ENCODE data around the gene GSN. TPM values are rescaled to one million over a fixed set of nuclear protein-coding genes. Genes with fewer than 3 reads are reported as not detected.
A peak's percentile ranks its signal among the peaks of the same experiment; 100 is the strongest.

The GSN gene
- total RNA-seq, 1 donor = 254 TPM

DNA sequence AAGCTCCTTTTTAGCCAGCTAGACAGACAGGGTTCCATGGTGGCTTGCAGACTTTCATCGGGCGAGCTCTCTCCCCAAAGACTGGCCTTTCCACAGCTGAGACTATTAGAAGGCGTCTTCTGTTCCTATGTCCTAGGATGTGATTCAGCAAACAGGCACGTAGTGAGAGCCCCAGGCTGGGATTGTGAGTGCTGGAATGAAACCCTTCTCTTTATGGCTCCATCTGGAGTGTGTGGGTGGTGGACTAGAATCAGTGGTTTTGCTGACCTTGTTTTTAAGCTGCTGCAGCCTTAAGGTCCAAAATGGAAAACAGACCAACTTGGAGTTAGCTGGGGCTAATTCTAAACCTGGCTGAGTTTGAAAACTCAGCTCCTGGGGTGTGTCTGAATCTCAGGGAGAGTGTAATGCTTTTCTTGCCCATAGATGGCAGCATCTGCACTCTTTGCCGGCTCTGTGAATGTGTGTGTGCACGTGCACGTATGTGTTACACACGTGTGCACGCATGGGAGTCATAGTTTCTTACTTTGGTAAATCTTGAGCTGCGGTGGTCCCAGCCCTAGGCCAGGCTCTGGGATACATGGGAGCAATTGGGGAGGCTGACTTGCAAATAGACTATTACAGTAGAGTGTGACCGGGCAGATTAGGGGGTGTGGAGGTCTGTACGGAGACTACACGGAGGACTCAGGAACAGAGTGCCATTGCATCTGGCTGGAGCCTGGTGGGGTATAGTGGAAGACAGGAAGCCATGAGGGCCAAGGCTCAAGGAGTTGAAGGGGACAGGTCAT, 10.7 kb downstream of the GSN start:
- H3K4me3 ChIP-seq (ENCODE audit: low read depth, low read length) = no peak overlapping the region
- TF ChIP-seq, protein P1, sequence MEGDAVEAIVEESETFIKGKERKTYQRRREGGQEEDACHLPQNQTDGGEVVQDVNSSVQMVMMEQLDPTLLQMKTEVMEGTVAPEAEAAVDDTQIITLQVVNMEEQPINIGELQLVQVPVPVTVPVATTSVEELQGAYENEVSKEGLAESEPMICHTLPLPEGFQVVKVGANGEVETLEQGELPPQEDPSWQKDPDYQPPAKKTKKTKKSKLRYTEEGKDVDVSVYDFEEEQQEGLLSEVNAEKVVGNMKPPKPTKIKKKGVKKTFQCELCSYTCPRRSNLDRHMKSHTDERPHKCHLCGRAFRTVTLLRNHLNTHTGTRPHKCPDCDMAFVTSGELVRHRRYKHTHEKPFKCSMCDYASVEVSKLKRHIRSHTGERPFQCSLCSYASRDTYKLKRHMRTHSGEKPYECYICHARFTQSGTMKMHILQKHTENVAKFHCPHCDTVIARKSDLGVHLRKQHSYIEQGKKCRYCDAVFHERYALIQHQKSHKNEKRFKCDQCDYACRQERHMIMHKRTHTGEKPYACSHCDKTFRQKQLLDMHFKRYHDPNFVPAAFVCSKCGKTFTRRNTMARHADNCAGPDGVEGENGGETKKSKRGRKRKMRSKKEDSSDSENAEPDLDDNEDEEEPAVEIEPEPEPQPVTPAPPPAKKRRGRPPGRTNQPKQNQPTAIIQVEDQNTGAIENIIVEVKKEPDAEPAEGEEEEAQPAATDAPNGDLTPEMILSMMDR (IDR thresholded peaks at IDR 0.05; ENCODE audit: insufficient read depth, low read depth, low read length) = peak; percentile 78
- DNase-seq (ENCODE audit: low read depth) = peak; percentile 99

DNA sequence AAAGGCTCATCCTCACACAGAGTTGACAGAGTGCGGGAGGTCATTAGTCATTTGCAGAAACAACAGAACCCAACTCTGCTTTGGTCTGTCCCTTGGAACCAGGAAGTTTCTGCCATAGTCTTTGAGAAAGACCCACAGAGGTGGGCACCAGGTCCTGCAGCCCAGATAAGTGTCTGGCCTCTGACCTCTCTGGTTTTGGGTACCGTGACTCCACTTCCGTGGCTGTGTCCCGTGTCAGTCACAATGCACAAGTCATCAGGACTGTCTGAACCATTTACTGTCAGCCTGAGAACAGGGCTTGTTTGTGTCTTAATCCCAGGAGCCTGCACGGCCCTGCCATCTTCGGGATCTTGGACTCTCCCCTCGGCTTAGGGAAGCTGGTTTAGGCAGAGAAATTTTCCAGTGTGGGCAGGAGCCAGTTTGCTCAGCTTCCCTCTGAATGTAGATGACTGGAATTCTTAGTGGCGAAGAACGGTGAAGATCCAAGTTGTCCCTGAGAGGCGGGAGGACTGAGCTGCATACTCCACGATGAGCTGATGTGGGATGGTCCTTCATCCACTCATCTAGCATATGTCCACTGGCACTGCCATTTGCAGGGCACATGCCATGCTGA, 11.9 kb downstream of the GSN start:
- DNase-seq (ENCODE audit: low read depth) = no peak
- TF ChIP-seq, protein P1 (IDR thresholded peaks at IDR 0.05; ENCODE audit: insufficient read depth, low read depth, low read length) = no peak

DNA sequence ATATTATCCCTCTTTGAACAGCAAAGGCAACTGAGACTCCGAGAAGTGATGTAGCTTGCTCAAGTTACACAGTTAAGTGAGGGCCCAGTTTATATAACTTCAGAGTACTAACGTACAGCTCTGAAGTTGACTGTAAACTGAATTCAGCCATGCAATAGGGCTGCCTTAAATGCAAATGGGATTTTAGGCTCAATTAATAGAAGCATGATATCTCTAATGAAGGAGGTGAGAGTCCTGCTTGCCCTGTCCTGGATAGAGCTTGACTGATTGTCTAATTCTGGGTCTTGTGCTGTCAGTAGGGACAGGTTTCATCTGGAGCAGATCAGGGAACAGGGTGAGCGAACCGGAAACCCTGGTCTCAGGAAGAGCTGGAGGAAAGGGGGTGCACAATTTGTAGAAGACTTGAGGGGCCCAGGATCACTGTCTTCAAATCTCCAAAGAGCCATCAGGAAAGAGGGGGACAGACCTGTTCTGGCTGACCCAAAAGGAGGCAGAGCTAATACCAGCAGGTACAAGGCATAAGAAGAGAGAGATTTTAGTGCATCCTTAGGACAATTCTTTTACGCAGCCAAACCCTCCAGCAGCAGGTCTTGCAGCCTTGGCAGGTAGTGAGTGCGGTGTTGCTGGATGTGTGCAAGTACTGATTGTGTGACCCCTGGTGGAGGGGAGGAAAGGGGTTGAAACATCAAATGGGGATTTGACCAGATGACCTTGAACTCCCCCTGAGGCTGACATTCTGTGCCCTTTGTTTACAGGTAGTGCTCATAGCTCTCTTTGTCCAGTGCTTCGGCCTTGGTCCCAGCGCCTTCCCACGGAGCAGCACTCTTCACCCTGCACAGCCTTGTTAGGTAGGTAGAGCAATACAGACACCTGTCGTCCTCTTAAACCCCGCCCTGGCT, 13.0 kb downstream of the GSN start:
- TF ChIP-seq, protein P1 (IDR thresholded peaks at IDR 0.05; ENCODE audit: insufficient read depth, low read depth, low read length) = no peak
- no peak for DNase-seq (ENCODE audit: low read depth)
- H3K4me3 ChIP-seq (ENCODE audit: low read depth, low read length) = no peak overlapping the region

More for the DNA sequence above, 11.9 kb downstream of the GSN start:
- H3K4me3 ChIP-seq (ENCODE audit: low read depth, low read length) = no peak overlapping the region

DNA sequence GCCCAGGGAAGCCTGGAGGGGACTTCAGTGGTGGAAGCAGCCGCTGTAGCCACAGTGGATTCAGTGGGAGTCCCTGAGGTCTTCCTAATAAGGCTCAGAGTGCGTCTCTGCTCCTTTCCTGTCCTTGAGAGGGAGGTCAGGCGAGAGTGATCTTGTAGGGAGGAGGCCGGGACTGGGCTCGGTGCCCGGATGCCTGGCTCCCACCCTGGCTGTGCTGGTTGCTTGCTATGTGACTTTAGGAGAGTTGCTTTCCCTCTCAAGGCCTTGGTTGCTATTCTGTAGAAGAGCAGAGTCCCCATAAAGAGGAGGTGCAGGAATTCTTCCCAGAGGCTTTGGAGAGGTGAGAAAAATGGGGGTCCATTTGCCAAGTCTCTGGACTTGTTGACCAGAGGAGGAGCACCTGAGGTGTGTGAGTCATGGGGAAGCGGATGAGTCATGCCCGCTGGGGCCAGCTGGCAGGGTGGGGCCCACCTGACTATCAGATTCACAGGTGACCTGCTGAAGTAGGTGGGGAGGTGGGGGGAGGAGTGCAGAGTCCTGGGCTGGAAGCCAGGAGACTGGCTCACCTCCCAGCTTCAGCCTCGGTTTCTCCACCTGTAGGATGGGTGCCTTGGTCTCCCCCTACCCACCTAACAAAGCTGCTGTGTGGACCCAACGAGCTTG, 13.8 kb downstream of the GSN start:
- DNase-seq (ENCODE audit: low read depth) = peak; percentile 77
- TF ChIP-seq, protein P1 (IDR thresholded peaks at IDR 0.05; ENCODE audit: insufficient read depth, low read depth, low read length) = no peak
- no peak overlapping the region for H3K4me3 ChIP-seq (ENCODE audit: low read depth, low read length)

DNA sequence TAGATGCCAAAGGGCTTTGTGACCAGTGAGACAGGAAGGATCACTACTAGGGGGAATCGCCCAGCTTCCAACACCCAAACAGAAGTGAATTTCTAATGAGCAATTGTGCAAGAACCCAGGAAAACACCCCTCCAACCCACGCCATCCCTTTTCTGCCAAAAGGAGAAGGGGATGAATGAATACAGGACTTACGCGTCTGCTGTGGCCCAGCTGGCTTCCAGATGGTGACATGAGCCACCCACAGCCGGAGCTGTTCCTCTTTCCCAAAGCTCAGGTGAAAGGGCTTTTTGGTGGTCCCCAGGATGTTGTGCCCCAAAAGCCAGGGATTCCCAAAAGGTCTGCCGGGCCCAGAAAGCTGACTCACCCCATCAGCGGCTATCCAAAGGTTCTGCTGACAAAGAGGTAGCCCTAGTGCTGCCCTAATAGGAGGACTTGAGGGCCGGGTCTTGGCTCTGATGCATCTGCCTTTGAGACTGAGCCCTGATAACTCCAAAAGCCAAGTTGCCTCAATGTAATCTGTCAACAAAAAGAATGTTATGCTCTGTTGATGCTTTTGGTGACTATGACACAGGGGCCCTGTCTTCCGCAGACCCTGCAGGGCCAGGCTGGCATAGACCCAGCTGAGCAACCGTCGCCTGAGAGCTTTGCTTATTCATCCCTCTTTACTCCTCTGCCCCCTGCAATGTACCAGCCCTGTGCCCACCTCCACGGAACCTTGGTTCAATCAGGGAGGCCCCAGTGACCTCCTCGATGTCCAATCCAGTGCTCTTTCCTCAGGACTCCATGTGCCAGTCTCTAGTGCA, 14.5 kb downstream of the GSN start:
- no peak overlapping the region for H3K4me3 ChIP-seq (ENCODE audit: low read depth, low read length)
- DNase-seq (ENCODE audit: low read depth) = peak; percentile 89
- TF ChIP-seq, protein P1 (IDR thresholded peaks at IDR 0.05; ENCODE audit: insufficient read depth, low read depth, low read length) = no peak

DNA sequence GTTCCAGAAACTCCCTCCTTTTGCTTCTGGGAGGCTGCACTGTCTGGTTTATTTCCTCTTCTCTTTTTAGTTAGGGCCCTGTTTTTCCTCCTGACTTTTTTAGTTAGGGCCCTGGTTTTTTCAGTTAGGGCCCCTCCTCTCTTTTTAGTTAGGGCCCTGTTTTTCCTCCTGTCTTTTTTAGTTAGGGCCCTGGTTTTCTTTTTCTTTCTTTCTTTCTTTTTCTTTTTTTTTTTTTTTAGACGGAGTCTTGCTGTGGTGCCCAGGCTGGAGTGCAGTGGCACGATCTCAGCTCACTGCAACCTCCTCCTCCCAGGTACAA, 15.1 kb downstream of the GSN start:
- no peak for DNase-seq (ENCODE audit: low read depth)
- no peak overlapping the region for H3K4me3 ChIP-seq (ENCODE audit: low read depth, low read length)
- TF ChIP-seq, protein P1 (IDR thresholded peaks at IDR 0.05; ENCODE audit: insufficient read depth, low read depth, low read length) = no peak

All from fibroblast of villous mesenchyme (primary cell).